ENCODE results near the gene BPIFB3. TPM values are rescaled to one million over a fixed set of nuclear protein-coding genes. Genes with fewer than 3 reads are reported as not detected.
"Not testable (repeated sequence)": the region's sequence is repeated elsewhere in the genome, so short reads cannot be mapped to it uniquely, and the experiment has no call there.

BPIFB3 gene
- total RNA-seq, 1 experiment from 2014 or later, result not detected

- Mint-ChIP-seq H3K4me3 (no peak overlapping the region), H3K9me3 (no peaks in the 10 kb centered on the region), H3K36me3 (no peaks in the 10 kb centered on the region), H3K27me3 (ENCODE audit: low read depth) (no peaks in the 10 kb centered on the region; the same call in 1 of the 2 replicates), H3K27ac (no peak overlapping the region), H3K4me1 (no peaks in the 10 kb centered on the region)
- DNase-seq (ENCODE audit: low spot score) (no peak), ATAC-seq (no peak)
- ChIA-PET CTCF (interaction anchor here (1.7 kb wide), 1 partner anchor 197 kb away, joined by 6 read pairs; no protein-coding TSS in a partner anchor), POLR2A (no interaction called here)
- TF ChIP-seq, protein P1, sequence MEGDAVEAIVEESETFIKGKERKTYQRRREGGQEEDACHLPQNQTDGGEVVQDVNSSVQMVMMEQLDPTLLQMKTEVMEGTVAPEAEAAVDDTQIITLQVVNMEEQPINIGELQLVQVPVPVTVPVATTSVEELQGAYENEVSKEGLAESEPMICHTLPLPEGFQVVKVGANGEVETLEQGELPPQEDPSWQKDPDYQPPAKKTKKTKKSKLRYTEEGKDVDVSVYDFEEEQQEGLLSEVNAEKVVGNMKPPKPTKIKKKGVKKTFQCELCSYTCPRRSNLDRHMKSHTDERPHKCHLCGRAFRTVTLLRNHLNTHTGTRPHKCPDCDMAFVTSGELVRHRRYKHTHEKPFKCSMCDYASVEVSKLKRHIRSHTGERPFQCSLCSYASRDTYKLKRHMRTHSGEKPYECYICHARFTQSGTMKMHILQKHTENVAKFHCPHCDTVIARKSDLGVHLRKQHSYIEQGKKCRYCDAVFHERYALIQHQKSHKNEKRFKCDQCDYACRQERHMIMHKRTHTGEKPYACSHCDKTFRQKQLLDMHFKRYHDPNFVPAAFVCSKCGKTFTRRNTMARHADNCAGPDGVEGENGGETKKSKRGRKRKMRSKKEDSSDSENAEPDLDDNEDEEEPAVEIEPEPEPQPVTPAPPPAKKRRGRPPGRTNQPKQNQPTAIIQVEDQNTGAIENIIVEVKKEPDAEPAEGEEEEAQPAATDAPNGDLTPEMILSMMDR (IDR thresholded peaks at IDR 0.05), result no peak
- no peak for TF ChIP-seq PREB (CRISPR knock-in tag; IDR thresholded peaks at IDR 0.05; ENCODE audit: borderline replicate concordance)
- TF ChIP-seq, protein P2, sequence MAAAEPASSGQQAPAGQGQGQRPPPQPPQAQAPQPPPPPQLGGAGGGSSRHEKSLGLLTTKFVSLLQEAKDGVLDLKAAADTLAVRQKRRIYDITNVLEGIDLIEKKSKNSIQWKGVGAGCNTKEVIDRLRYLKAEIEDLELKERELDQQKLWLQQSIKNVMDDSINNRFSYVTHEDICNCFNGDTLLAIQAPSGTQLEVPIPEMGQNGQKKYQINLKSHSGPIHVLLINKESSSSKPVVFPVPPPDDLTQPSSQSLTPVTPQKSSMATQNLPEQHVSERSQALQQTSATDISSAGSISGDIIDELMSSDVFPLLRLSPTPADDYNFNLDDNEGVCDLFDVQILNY (CRISPR knock-in tag; IDR thresholded peaks at IDR 0.05), result no peak
- TF ChIP-seq, protein P3, sequence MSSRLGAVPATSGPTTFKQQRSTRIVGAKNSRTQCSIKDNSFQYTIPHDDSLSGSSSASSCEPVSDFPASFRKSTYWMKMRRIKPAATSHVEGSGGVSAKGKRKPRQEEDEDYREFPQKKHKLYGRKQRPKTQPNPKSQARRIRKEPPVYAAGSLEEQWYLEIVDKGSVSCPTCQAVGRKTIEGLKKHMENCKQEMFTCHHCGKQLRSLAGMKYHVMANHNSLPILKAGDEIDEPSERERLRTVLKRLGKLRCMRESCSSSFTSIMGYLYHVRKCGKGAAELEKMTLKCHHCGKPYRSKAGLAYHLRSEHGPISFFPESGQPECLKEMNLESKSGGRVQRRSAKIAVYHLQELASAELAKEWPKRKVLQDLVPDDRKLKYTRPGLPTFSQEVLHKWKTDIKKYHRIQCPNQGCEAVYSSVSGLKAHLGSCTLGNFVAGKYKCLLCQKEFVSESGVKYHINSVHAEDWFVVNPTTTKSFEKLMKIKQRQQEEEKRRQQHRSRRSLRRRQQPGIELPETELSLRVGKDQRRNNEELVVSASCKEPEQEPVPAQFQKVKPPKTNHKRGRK (CRISPR knock-in tag; IDR thresholded peaks at IDR 0.05; ENCODE audit: borderline replicate concordance), result no peak
- TF ChIP-seq, protein P4, sequence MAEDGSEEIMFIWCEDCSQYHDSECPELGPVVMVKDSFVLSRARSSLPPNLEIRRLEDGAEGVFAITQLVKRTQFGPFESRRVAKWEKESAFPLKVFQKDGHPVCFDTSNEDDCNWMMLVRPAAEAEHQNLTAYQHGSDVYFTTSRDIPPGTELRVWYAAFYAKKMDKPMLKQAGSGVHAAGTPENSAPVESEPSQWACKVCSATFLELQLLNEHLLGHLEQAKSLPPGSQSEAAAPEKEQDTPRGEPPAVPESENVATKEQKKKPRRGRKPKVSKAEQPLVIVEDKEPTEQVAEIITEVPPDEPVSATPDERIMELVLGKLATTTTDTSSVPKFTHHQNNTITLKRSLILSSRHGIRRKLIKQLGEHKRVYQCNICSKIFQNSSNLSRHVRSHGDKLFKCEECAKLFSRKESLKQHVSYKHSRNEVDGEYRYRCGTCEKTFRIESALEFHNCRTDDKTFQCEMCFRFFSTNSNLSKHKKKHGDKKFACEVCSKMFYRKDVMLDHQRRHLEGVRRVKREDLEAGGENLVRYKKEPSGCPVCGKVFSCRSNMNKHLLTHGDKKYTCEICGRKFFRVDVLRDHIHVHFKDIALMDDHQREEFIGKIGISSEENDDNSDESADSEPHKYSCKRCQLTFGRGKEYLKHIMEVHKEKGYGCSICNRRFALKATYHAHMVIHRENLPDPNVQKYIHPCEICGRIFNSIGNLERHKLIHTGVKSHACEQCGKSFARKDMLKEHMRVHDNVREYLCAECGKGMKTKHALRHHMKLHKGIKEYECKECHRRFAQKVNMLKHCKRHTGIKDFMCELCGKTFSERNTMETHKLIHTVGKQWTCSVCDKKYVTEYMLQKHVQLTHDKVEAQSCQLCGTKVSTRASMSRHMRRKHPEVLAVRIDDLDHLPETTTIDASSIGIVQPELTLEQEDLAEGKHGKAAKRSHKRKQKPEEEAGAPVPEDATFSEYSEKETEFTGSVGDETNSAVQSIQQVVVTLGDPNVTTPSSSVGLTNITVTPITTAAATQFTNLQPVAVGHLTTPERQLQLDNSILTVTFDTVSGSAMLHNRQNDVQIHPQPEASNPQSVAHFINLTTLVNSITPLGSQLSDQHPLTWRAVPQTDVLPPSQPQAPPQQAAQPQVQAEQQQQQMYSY (CRISPR knock-in tag; IDR thresholded peaks at IDR 0.05), result no peak
- TF ChIP-seq NFE2L1 (CRISPR knock-in tag; IDR thresholded peaks at IDR 0.05), result no peak
- TF ChIP-seq KAT7 (CRISPR knock-in tag; IDR thresholded peaks at IDR 0.05; ENCODE audit: borderline replicate concordance), result no peak
These were observed 41.5 kb downstream of the BPIFB3 start for GRCh38 chr20:33095249-33095648.

DNA sequence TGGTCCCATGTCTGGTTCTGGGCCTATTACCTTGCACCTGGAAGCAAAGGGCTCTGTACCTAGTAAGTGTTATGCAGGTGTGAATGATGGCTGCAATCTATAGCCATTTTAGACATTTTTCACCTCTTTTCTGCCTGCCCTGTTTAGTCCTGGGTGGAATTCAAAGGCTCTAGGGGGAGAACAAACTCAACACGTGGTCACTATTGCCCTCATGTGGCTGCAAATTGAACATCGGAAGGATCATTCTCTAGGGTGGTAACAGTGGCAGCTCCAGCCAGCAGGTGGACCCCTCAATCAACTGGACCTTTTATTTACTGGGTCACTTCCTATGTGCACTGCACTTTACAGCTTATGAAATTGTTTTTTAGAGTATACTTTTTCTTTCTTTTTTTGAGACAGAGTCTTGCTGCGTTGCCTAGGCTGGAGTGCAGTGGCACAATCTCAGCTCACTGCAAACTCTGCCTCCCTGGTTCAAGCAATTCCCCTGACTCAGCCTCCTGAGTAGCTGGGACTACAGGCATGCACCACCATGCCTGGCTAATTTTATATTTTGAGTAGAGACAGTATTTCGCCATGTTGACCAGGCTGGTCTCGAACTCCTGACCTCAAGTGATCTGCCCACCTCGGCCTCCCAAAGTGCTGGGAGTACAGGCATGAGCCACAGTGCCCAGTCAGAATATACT lies 42.3 kb downstream of the BPIFB3 start:
- H3K4me3 Mint-ChIP-seq; H3K4me1 Mint-ChIP-seq; H3K36me3 Mint-ChIP-seq; POLR2A ChIA-PET; H3K27ac Mint-ChIP-seq; H3K27me3 Mint-ChIP-seq (ENCODE audit: low read depth); H3K9me3 Mint-ChIP-seq: not testable (repeated sequence)
- CTCF ChIA-PET, result interaction anchor here (0.5 to 1.8 kb wide), 42 partner anchors 8 to 903 kb away, joined by 3 to 20 read pairs (median 4); no protein-coding TSS in a partner anchor
- TF ChIP-seq GABPB1 (CRISPR knock-in tag; IDR thresholded peaks at IDR 0.05), result peak; percentile 54; the same call in 1 of the 2 replicates
- TF ChIP-seq, protein P1 (IDR thresholded peaks at IDR 0.05), result peak; percentile 49; the same call in 1 of the 2 replicates
- TF ChIP-seq, protein P5, sequence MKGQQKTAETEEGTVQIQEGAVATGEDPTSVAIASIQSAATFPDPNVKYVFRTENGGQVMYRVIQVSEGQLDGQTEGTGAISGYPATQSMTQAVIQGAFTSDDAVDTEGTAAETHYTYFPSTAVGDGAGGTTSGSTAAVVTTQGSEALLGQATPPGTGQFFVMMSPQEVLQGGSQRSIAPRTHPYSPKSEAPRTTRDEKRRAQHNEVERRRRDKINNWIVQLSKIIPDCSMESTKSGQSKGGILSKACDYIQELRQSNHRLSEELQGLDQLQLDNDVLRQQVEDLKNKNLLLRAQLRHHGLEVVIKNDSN (CRISPR knock-in tag; IDR thresholded peaks at IDR 0.05), result peak; percentile 32; the same call in 1 of the 2 replicates
- peak; percentile 60 for DNase-seq (ENCODE audit: low spot score)
- peak; percentile 96 for ATAC-seq

All from WTC11 (cell line).